Measurements from ENCODE around the gene DCAF7. TPM values are rescaled to one million over a fixed set of nuclear protein-coding genes. Genes with fewer than 3 reads are reported as not detected.

The DCAF7 gene
- total and polyA plus RNA-seq, 2 experiments from 2014 or later: 55.1 to 56.7 TPM

DNA sequence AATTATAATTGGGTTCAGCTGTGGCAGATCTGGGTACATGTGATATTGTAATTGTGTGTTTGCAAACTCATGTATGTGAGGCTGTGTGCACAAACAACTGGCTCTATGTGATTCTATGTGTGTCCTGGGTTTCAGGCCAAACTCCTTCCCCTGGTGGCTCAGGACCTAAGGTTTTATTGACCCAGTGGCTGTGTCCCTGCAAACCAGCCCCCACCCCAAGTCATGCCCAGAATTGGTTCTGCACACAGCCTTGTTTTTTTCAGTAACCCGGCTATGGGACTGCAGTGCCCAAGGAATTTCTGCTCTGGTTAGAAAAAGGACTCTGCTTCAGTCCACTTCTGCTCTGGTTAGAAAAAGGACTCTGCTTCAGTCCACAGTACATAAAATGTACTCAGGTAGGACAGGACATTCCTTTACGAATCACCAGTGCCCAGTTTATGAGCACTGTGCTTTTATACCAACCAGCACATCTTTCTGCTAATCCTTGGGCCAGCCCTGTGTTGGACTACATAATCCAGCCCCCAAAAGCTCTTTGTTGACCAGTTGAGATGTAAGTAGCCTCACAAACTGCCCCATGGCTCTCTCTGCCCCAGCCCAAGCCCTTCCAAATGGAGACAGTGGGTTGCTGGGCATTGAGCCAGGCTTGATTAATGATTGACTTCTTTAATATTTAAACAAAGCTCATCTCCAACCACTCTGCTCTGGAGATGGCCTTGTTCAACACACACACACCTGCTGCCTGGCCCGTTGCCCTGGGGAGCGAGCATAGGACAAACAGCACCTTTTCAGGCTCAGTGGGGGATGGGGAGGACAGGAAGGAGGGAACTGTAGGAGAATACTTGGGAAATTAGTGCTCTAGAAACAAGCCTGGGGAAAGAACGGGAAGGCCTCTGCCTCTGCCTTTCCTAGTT, 30.1 kb upstream of the DCAF7 start:
- DNase-seq (ENCODE audit: low read depth in 1 of 2, low spot score in 1 of 2): no peak
- TF ChIP-seq, protein P1, sequence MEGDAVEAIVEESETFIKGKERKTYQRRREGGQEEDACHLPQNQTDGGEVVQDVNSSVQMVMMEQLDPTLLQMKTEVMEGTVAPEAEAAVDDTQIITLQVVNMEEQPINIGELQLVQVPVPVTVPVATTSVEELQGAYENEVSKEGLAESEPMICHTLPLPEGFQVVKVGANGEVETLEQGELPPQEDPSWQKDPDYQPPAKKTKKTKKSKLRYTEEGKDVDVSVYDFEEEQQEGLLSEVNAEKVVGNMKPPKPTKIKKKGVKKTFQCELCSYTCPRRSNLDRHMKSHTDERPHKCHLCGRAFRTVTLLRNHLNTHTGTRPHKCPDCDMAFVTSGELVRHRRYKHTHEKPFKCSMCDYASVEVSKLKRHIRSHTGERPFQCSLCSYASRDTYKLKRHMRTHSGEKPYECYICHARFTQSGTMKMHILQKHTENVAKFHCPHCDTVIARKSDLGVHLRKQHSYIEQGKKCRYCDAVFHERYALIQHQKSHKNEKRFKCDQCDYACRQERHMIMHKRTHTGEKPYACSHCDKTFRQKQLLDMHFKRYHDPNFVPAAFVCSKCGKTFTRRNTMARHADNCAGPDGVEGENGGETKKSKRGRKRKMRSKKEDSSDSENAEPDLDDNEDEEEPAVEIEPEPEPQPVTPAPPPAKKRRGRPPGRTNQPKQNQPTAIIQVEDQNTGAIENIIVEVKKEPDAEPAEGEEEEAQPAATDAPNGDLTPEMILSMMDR (IDR thresholded peaks at IDR 0.05; ENCODE audit: low read depth, low read length): no peak
- Histone ChIP-seq H3K4me3 (no peak overlapping the region), H3K4me1 (ENCODE audit: low read depth) (no peaks in the 10 kb centered on the region), H3K9me3 (ENCODE audit: low read depth) (no peaks in the 10 kb centered on the region), H3K27ac (no peak overlapping the region), H3K36me3 (no peaks in the 10 kb centered on the region), H3K27me3 (peaks cover 12% of the 10 kb centered on the region)

DNA sequence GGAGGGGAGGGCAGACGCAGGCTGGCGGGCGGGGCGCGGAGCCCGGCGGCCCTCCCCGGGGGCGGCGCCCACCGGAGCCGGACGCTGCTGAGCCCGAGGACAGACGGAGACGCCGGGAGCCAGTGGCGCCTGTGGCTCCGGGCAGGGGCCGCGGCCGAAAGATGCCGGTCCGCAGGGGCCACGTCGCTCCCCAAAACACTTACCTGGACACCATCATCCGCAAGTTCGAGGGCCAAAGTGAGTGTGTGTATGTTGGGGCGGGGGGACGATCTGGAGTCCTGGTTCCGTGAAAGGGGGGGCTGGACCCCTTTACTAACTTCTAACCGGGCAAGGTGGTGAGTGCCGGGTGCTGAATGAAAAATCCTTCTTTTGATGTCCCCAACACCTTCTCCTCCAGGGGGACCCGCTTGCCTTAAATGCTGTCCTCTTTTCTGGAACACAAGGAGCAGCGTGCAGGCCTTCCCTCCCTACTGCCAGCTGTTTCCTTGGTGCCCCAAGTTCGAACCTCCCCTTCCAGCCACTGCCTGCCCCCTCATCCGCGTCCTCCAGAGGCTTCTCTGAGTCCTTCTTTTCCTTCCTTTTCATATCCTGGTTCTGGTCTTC, 26.9 kb upstream of the DCAF7 start, which contains the start of gene KCNH6:
Gene KCNH6, plus strand, starts transcription at position 106 of the 603 bp plus-strand sequence. Its CDS starts 56 bp downstream, at position 162.
- peaks cover 12% of the 10 kb centered on the region for H3K27me3 ChIP-seq
- no peaks in the 10 kb centered on the region for H3K36me3 ChIP-seq
- H3K4me3 ChIP-seq: peak within 1 kb of the TSS; percentile 14
- TF ChIP-seq, protein P1 (IDR thresholded peaks at IDR 0.05; ENCODE audit: low read depth, low read length): no peak
- no peaks in the 10 kb centered on the region for H3K4me1 ChIP-seq (ENCODE audit: low read depth)
- H3K27ac ChIP-seq: no peak within 1 kb of the TSS
- DNase-seq (ENCODE audit: low read depth in 1 of 2, low spot score in 1 of 2): peak in 1 of 2 donors; percentile 3
- H3K9me3 ChIP-seq (ENCODE audit: low read depth): no peaks in the 10 kb centered on the region

- Histone ChIP-seq H3K9me3 (ENCODE audit: low read depth) (no peaks in the 10 kb centered on the region), H3K27me3 (peaks cover 12% of the 10 kb centered on the region), H3K27ac (no peak overlapping the region), H3K4me1 (ENCODE audit: low read depth) (no peaks in the 10 kb centered on the region), H3K36me3 (no peaks in the 10 kb centered on the region), H3K4me3 (no peak overlapping the region)
- TF ChIP-seq, protein P1 (IDR thresholded peaks at IDR 0.05; ENCODE audit: low read depth, low read length): no peak
- no peak for DNase-seq (ENCODE audit: low read depth in 1 of 2, low spot score in 1 of 2)
These were observed 26.2 kb upstream of the DCAF7 start for GRCh38 chr17:63524051-63524450.

GRCh38 chr17:63525190-63525946, 24.9 kb upstream of the DCAF7 start:
- no peak overlapping the region for H3K4me3 ChIP-seq
- no peak for DNase-seq (ENCODE audit: low read depth in 1 of 2, low spot score in 1 of 2)
- H3K27ac ChIP-seq: no peak overlapping the region

GRCh38 chr17:63526861-63527260, 23.4 kb upstream of the DCAF7 start:
- Histone ChIP-seq H3K4me1 (ENCODE audit: low read depth) (no peaks in the 10 kb centered on the region), H3K9me3 (ENCODE audit: low read depth) (no peaks in the 10 kb centered on the region), H3K27ac (no peak overlapping the region), H3K4me3 (no peak overlapping the region), H3K27me3 (peaks cover 8% of the 10 kb centered on the region), H3K36me3 (no peaks in the 10 kb centered on the region)
- no peak for DNase-seq (ENCODE audit: low read depth in 1 of 2, low spot score in 1 of 2)
- TF ChIP-seq, protein P1 (IDR thresholded peaks at IDR 0.05; ENCODE audit: low read depth, low read length): no peak

More at GRCh38 chr17:63525190-63525946, 24.9 kb upstream of the DCAF7 start:
- TF ChIP-seq, protein P1 (IDR thresholded peaks at IDR 0.05; ENCODE audit: low read depth, low read length): no peak
- Histone ChIP-seq H3K9me3 (ENCODE audit: low read depth) (no peaks in the 10 kb centered on the region), H3K27me3 (peaks cover 12% of the 10 kb centered on the region), H3K4me1 (ENCODE audit: low read depth) (no peaks in the 10 kb centered on the region), H3K36me3 (no peaks in the 10 kb centered on the region)
